OCI-LY7 (cell line): ENCODE measurements around the gene KIRREL1. TPM values are rescaled to one million over a fixed set of nuclear protein-coding genes. Genes with fewer than 3 reads are reported as not detected.
A peak's percentile ranks its signal among the peaks of the same experiment; 100 is the strongest.

ENCODE experiments used
- BruUV-seq: library from RNA; stranded (reverse); fragments of 400-500 nt; replicated peaks from 2 replicates; lab custom pipeline; 2021; lab: Mats Ljungman, UMichigan
- CTCF ChIA-PET: fragments of 300-600 bp; sonication (Branson Sonifier 250); formaldehyde crosslinking; loops from one replicate; lab custom pipeline; 2022; ENCODE audit warnings: antibody characterized with exemption; ENCODE audit not compliant: unreplicated experiment; lab: Charles Lee
- POLR2A ChIA-PET: fragments of 300-600 bp; sonication (Branson Sonifier 250); formaldehyde crosslinking; loops from one replicate; lab custom pipeline; 2022; ENCODE audit warnings: antibody characterized with exemption; lab: Charles Lee
- DNase-seq: peaks from one replicate; pipeline ENCODE4 v3.0.0-alpha.2; 2015; ENCODE audit warnings: low spot score
- H2AFZ ChIP-seq: fragments of 200-600 bp; sonication (generic), shearing (Covaris generic); 2 replicates; pipeline ENCODE4 v1.6.1; 2014; ENCODE audit warnings: mild to moderate bottlenecking, antibody characterized with exemption, low read length, moderate library complexity
- H3K27ac ChIP-seq: fragments of 200-600 bp; sonication (generic); 2 replicates; pipeline ENCODE4 v1.5.1; 2014; ENCODE audit warnings: mixed run types, low read depth, mild to moderate bottlenecking, moderate library complexity, low read length, inconsistent platforms; ENCODE audit not compliant: poor library complexity, severe bottlenecking
- H3K36me3 ChIP-seq: fragments of 200-600 bp; sonication (generic); 2 replicates; pipeline ENCODE4 v1.6.1; 2014; ENCODE audit warnings: mild to moderate bottlenecking, antibody characterized with exemption, low read length, moderate library complexity, mixed read lengths; ENCODE audit not compliant: insufficient read depth
- H3K4me1 ChIP-seq: fragments of 200-600 bp; sonication (generic); 2 replicates; pipeline ENCODE4 v1.5.1; 2014; ENCODE audit warnings: mild to moderate bottlenecking, low read length; ENCODE audit not compliant: insufficient read depth, poor library complexity, severe bottlenecking
- H3K4me2 ChIP-seq: fragments of 200-600 bp; sonication (generic); 2 replicates; pipeline ENCODE4 v1.6.1; 2014; ENCODE audit warnings: mild to moderate bottlenecking, low read length
- H3K4me3 ChIP-seq: fragments of 200-600 bp; sonication (generic); 2 replicates; pipeline ENCODE4 v1.5.1; 2014; ENCODE audit warnings: mild to moderate bottlenecking, low read depth, low read length; ENCODE audit not compliant: poor library complexity, severe bottlenecking
- H3K79me2 ChIP-seq: fragments of 200-600 bp; sonication (generic); 2 replicates; pipeline ENCODE4 v1.6.1; 2016; ENCODE audit warnings: low read depth, mild to moderate bottlenecking, low read length, moderate library complexity, mixed read lengths; ENCODE audit not compliant: insufficient read depth
- H3K9me2 ChIP-seq: fragments of 200-600 bp; sonication (generic); 2 replicates; pipeline ENCODE4 v1.6.1; 2016; ENCODE audit warnings: mild to moderate bottlenecking, low read length, mixed read lengths; ENCODE audit not compliant: insufficient read depth
- H3K9me3 ChIP-seq: fragments of 200-600 bp; sonication (generic); 2 replicates; pipeline ENCODE4 v1.6.1; 2014; ENCODE audit warnings: mild to moderate bottlenecking, mixed run types, low read length, mixed read lengths
- H4K20me1 ChIP-seq: fragments of 200-600 bp; sonication (generic); 2 replicates; pipeline ENCODE4 v1.6.1; 2014; ENCODE audit warnings: mild to moderate bottlenecking, antibody characterized with exemption, low read length, moderate library complexity, mixed read lengths; ENCODE audit not compliant: insufficient read depth
- EZH2phosphoT487 ChIP-seq: fragments of 200-600 bp; sonication (generic); IDR thresholded peaks from 2 replicates; pipeline ENCODE4 v1.6.1; 2018; ENCODE audit warnings: low read depth, borderline replicate concordance, mild to moderate bottlenecking, mixed run types, antibody characterized with exemption, low read length, moderate library complexity, mixed read lengths
- intact Hi-C: fragments of 100-400 bp; cut with micrococcal nuclease; formaldehyde crosslinking; loops from one replicate; pipeline ENCODE4 v1.10.0; 2022; ENCODE audit not compliant: unreplicated experiment
- total RNA-seq, 2 experiments: library from RNA; depleted of rRNA in 1 of 2; stranded (reverse); fragments of >200 nt in 1 of 2; shearing (Covaris generic) in 1 of 2; gene quantifications; 2 replicates each; pipeline ENCODE4 v1.2.3, GENCODE V29; 2014 to 2022
- TF ChIP-seq, protein P1 (sequence below): fragments of 200-600 bp; sonication (generic); conservative IDR thresholded peaks from 2 replicates; pipeline ENCODE4 v1.5.1; 2014; ENCODE audit warnings: mild to moderate bottlenecking, antibody characterized with exemption, low read length, moderate library complexity, mixed read lengths

KIRREL1 gene
- total RNA-seq, 2 experiments from 2014 or later = not detected

DNA sequence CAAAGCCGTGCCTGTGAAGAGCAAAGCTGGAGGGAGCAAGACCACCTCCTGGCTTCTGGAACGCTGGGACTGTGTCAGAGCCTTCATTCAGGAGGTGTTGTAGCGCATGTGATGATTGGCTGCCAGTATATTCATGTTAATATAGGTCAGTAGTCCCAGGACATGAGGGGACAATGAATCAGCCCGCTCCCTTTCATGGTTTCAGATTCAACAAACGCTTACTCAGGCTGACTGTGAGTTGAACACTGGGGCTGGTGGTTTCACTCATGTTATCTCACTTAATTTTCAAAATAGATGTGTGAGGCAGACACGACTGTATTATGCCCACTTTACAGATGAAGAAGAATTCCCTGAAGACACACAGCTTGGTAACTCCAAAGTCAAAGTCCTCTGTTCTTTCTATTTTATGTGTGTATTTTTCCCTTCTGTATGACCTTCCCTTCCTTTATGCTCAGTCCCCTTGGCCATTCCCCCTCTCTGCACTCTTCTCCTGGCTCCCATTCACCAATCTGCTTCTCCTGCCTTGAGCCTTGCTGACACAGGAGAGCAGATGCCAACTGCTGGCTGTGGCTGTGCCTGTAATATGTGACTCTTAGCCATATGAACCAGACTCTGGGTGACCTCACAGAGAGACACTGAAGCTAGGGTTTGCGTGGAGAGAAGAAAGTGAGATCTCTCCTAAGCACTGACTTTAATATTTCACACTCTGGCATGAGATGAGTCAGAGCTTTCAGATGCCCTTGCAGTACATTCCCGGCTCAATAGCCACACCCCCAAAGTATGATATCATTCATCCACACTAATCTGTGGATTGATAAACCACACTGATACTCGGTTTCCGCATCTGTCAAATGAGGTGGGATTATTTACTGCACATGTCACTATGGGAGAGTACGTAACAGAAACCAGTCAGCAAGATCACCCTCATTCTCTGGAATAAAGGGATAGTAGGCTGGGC lies 31.4 kb upstream of the KIRREL1 start:
- intact Hi-C loops = no loop called here
- CTCF ChIA-PET = no interaction called here
- TF ChIP-seq EZH2phosphoT487 = no peak
- TF ChIP-seq, protein P1, sequence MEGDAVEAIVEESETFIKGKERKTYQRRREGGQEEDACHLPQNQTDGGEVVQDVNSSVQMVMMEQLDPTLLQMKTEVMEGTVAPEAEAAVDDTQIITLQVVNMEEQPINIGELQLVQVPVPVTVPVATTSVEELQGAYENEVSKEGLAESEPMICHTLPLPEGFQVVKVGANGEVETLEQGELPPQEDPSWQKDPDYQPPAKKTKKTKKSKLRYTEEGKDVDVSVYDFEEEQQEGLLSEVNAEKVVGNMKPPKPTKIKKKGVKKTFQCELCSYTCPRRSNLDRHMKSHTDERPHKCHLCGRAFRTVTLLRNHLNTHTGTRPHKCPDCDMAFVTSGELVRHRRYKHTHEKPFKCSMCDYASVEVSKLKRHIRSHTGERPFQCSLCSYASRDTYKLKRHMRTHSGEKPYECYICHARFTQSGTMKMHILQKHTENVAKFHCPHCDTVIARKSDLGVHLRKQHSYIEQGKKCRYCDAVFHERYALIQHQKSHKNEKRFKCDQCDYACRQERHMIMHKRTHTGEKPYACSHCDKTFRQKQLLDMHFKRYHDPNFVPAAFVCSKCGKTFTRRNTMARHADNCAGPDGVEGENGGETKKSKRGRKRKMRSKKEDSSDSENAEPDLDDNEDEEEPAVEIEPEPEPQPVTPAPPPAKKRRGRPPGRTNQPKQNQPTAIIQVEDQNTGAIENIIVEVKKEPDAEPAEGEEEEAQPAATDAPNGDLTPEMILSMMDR = no peak
- H4K20me1 ChIP-seq = no peaks in the 10 kb centered on the region
- H3K9me3 ChIP-seq = no peaks in the 10 kb centered on the region
- H3K9me2 ChIP-seq = no peaks in the 10 kb centered on the region
- DNase-seq = no peak
- H3K4me1 ChIP-seq = peaks cover 3% of the 10 kb centered on the region
- H2AFZ ChIP-seq = no peak overlapping the region
- H3K27ac ChIP-seq = no peak overlapping the region
- no peaks in the 10 kb centered on the region for H3K79me2 ChIP-seq
- BruUV-seq = no TSS peak
- POLR2A ChIA-PET = interaction anchor here (0.5 to 1.2 kb wide), 3 partner anchors 15 to 377 kb away, joined by 3 to 4 read pairs (median 4); no protein-coding TSS in a partner anchor
- no peaks in the 10 kb centered on the region for H3K36me3 ChIP-seq
- no peak overlapping the region for H3K4me3 ChIP-seq
- no peak overlapping the region for H3K4me2 ChIP-seq

DNA sequence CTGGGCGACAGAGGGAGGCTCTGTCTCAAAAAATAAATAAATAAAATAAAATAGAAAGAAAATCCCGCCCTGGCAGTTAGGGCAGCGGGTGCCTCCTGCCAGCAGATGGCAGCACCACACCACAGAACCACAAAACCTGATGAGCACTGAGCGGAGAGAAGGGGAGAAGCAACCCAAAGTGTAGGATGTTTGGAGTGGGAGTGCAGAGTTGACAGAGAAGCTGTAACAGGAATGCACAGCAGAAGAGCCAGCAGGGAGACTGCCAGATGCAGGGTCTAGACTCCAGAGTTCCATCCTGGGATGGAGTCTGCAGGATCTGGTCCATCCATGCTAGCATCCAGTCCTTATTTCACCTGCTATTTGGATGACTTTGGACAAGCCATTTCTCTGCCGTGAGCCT lies 29.7 kb upstream of the KIRREL1 start:
- BruUV-seq = no TSS peak
- intact Hi-C loops = loop anchor here (1.0 kb wide), 2 partner anchors 154 to 162 kb away; no protein-coding TSS in a partner anchor
- Histone ChIP-seq H3K36me3 (no peaks in the 10 kb centered on the region), H3K27ac (no peak overlapping the region), H2AFZ (no peak overlapping the region), H4K20me1 (no peaks in the 10 kb centered on the region), H3K9me3 (no peaks in the 10 kb centered on the region), H3K4me2 (no peak overlapping the region), H3K4me3 (no peak overlapping the region), H3K79me2 (no peaks in the 10 kb centered on the region), H3K4me1 (peaks cover 3% of the 10 kb centered on the region), H3K9me2 (no peaks in the 10 kb centered on the region)
- DNase-seq = peak; percentile 71
- ChIA-PET CTCF (interaction anchor here (1.5 kb wide), 1 partner anchor 157 kb away, joined by 5 read pairs; no protein-coding TSS in a partner anchor), POLR2A (no interaction called here)
- TF ChIP-seq, protein P1 = peak; percentile 88
- no peak for TF ChIP-seq EZH2phosphoT487
